BJ (cell line): ENCODE data around the gene VGLL4. TPM values are rescaled to one million over a fixed set of nuclear protein-coding genes. Genes with fewer than 3 reads are reported as not detected.

Experiments
- CTCF ChIA-PET: fragments of 350-600 bp; formaldehyde crosslinking; extraction: SDS; loops from one replicate; lab custom pipeline; 2021; ENCODE audit warnings: antibody characterized with exemption, inconsistent platforms; lab: Yijun Ruan, JAX
- POLR2A ChIA-PET: fragments of 300-600 bp; sonication (Branson Sonifier 250); formaldehyde crosslinking; extraction: SDS; loops from one replicate; lab custom pipeline; 2021; ENCODE audit warnings: antibody characterized with exemption; lab: Charles Lee
- DNase-seq: peaks from one replicate; pipeline ENCODE4 v3.0.0-alpha.2; 2011; ENCODE audit warnings: low read depth
- H3K27me3 ChIP-seq: 2 replicates; pipeline ENCODE4 v1.6.0; 2011; ENCODE audit warnings: low read length; ENCODE audit not compliant: control insufficient read depth, insufficient read depth
- H3K36me3 ChIP-seq: 2 replicates; pipeline ENCODE4 v1.5.1; 2011; ENCODE audit warnings: low read length; ENCODE audit not compliant: control insufficient read depth, insufficient read depth
- H3K4me3 ChIP-seq: 2 replicates; pipeline ENCODE4 v1.5.1; 2011; ENCODE audit warnings: low read depth, mild to moderate bottlenecking, control low read depth, low read length
- polyA plus RNA-seq: library from polyadenylated mRNA; depleted of rRNA; stranded (reverse); fragments of >200 nt; gene quantifications from 2 replicates; pipeline ENCODE4 v1.2.3, GENCODE V29; 2011
- TF ChIP-seq, protein P1 (sequence below): IDR thresholded peaks from 2 replicates; pipeline ENCODE4 v1.5.1; 2011; ENCODE audit warnings: low read depth, mild to moderate bottlenecking, control low read depth, inconsistent platforms, low read length, moderate library complexity; ENCODE audit not compliant: insufficient read depth

VGLL4 gene
- polyA plus RNA-seq, 1 experiment: 31.3 TPM

DNA sequence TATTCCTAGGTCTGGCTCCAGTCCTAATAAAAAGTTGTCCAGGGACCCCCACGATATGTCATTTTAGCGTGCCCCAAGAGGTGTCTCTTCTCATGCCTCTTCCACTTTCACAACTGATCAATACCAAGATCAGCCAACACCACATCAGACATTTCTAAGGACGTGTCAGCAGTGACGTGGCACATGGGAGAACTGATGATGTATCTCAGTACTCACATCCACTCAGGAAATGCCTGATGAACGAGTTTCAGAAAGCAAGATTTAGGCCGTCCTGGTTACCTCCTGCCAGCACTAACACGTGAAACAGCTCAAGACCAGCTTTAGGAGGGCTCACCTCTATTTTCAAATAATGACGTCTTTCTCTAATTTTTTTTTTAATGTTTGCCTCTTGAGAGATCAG, 19.6 kb downstream of the VGLL4 start:
- ChIA-PET CTCF (interaction anchor here (1.0 to 1.4 kb wide), 2 partner anchors 12 kb away, joined by 3 to 5 read pairs; no protein-coding TSS in a partner anchor), POLR2A (no interaction called here)
- Histone ChIP-seq H3K36me3 (no peaks in the 10 kb centered on the region), H3K4me3 (no peak overlapping the region), H3K27me3 (no peaks in the 10 kb centered on the region)
- TF ChIP-seq, protein P1, sequence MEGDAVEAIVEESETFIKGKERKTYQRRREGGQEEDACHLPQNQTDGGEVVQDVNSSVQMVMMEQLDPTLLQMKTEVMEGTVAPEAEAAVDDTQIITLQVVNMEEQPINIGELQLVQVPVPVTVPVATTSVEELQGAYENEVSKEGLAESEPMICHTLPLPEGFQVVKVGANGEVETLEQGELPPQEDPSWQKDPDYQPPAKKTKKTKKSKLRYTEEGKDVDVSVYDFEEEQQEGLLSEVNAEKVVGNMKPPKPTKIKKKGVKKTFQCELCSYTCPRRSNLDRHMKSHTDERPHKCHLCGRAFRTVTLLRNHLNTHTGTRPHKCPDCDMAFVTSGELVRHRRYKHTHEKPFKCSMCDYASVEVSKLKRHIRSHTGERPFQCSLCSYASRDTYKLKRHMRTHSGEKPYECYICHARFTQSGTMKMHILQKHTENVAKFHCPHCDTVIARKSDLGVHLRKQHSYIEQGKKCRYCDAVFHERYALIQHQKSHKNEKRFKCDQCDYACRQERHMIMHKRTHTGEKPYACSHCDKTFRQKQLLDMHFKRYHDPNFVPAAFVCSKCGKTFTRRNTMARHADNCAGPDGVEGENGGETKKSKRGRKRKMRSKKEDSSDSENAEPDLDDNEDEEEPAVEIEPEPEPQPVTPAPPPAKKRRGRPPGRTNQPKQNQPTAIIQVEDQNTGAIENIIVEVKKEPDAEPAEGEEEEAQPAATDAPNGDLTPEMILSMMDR: no peak
- no peak for DNase-seq

DNA sequence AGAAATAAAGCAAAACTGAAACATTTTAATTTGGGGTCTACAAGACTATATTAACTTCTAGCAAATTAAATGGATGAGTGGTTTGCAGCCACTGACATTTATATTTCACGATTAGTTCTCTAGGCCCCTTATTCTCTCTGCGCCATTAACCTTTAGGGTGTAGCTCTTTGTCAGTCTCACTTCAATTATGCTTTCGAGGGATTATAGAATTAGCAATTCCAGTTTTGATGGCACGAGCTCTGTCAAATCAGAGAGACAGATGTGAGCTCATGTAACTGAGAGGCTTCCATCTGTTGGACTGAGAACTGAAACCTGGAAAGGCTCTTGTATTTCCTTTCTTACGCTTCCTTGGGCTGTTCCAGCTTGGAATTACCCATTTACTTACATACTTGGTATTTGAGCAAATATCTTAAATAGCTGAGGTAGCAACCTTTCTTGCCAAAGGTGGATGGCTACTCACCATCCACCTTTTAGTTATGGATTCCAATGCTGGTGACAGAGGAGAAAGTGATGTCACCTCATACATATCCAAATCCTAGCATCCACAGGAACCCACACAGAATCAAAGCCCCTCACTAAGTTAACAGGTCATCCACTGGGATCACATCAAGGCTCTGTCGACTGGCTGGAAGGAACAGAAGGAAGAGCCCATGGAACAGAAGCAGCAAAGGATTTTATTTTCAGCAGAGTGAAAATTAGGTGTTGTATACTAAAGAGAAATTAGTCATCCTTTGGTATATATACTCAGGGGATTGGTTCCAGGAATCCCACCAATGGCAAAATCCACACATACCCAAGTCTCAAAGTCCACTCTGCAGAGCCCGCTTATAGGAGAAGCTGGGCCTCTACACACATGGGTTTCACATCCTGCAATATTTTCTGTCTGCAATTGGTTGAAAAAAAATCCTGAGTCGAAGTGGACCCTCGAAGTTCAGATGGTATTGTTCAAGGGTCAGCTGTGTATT, 20.8 kb downstream of the VGLL4 start:
- TF ChIP-seq, protein P1: no peak
- no peaks in the 10 kb centered on the region for H3K36me3 ChIP-seq
- POLR2A ChIA-PET: no interaction called here
- H3K4me3 ChIP-seq: no peak overlapping the region
- H3K27me3 ChIP-seq: no peaks in the 10 kb centered on the region
- DNase-seq: no peak
- CTCF ChIA-PET: interaction anchor here (0.8 kb wide), 1 partner anchor 196 kb away, joined by 4 read pairs; no protein-coding TSS in a partner anchor

DNA sequence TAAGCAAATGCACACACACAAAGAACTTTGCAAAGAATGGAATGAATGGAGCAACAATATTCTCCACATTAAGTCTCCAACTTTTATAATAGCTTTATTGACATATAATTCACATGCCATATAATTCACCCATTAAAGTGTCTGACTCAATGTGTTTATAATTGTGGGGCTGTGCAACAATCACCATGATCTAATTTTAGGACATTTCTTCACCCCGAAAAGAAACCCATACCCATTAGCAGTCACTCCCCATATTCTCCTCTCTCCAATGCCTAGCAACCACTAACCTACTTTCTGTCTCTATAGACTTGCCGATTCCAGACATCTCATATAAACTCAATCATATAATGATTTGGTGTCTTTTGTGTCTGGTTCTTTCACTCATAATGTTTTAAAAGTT, 22.6 kb downstream of the VGLL4 start:
- POLR2A ChIA-PET: no interaction called here

DNA sequence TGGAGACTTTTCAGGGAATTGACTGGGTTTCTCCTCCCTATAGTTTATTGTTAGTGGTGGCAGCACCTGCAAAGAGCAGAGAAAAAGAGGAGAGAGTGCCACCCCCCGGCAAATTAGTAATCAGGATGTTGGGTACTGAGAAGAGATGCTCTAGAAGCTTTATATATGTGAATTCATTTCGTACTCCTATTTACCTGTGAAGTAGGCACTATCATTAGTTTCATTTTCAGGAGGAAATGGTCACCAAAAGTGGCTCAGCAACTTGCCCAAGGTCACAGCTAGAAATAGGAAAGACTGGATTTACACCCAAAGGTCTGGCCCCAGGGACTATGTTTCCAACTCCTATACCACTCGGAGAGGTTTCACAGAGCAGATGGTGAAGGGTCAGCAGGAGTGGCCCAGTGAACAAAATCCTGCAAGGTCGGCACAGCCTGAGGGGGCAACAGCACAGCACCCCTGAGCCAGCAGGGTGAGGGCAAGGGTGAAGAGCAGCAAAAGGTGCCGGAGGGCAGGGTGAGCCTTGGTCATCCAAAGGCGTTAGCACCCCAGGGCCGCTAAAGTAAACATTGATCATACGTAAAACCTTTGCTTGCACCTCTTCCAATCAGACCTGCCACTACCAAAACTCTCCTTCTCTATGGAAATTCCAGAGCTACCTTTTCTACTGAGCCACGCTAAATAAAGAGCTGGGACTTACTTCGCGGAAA, 23.6 kb downstream of the VGLL4 start:
- H3K4me3 ChIP-seq: no peak overlapping the region
- H3K27me3 ChIP-seq: no peaks in the 10 kb centered on the region
- TF ChIP-seq, protein P1: no peak
- ChIA-PET CTCF (interaction anchor here (1.1 to 1.2 kb wide), 2 partner anchors 9 to 14 kb away, joined by 3 to 4 read pairs; no protein-coding TSS in a partner anchor), POLR2A (no interaction called here)
- DNase-seq: no peak
- no peaks in the 10 kb centered on the region; the same call in 1 of the 2 replicates for H3K36me3 ChIP-seq

More for the DNA sequence above, 22.6 kb downstream of the VGLL4 start:
- TF ChIP-seq, protein P1: no peak
- no peaks in the 10 kb centered on the region for H3K27me3 ChIP-seq
- DNase-seq: no peak
- H3K4me3 ChIP-seq: no peak overlapping the region
- CTCF ChIA-PET: interaction anchor here (0.8 to 1.2 kb wide), 3 partner anchors 9 to 13 kb away, joined by 3 to 4 read pairs (median 3); no protein-coding TSS in a partner anchor
- H3K36me3 ChIP-seq: no peaks in the 10 kb centered on the region

DNA sequence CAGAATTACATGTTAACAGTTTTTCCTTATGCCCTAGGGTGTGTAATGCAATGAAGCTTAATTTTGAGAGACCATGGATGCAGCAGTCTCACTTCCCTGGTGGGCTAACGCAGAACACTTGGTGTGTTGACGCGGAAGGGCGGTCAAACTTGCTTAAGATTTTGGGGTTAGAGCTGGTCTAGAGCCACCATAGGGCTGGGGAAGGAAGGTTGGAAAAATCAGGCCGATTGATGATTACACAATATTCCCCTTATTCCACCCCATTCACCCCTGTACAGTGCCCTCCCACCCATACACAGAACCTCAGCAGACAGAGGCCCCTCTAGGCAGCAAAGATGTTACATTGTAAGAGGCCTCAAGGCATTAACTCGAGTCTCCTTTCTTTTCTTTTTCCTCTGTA, 24.3 kb downstream of the VGLL4 start:
- Histone ChIP-seq H3K4me3 (no peak overlapping the region), H3K27me3 (no peaks in the 10 kb centered on the region), H3K36me3 (no peaks in the 10 kb centered on the region; the same call in 1 of the 2 replicates)
- TF ChIP-seq, protein P1: no peak
- ChIA-PET CTCF (no interaction called here), POLR2A (no interaction called here)
- DNase-seq: no peak
